H1 (cell line): ENCODE measurements around the gene LTB4R. TPM values are rescaled to one million over a fixed set of nuclear protein-coding genes. Genes with fewer than 3 reads are reported as not detected.
A peak's percentile ranks its signal among the peaks of the same experiment; 100 is the strongest.

Experiments
- CTCF ChIA-PET: fragments of 300-600 bp; sonication (Branson Sonifier 250); formaldehyde crosslinking; loops from one replicate; lab custom pipeline; 2021; ENCODE audit not compliant: partially characterized antibody; lab: Charles Lee
- POLR2A ChIA-PET: fragments of 300-600 bp; sonication (Branson Sonifier 250); formaldehyde crosslinking; loops from one replicate; lab custom pipeline; 2021; ENCODE audit warnings: inconsistent platforms; ENCODE audit not compliant: partially characterized antibody; lab: Charles Lee
- DNase-seq, 2 experiments: peaks; one replicate each; pipeline versions ENCODE4 v3.0.0 to v3.0.0-alpha.2; 2010 to 2022; ENCODE audit warnings: low spot score in 2 of 2, low read depth in 1 of 2, mixed read lengths in 1 of 2
- FAIRE-seq: peaks from 2 replicates; lab custom pipeline; 2011; peaks lifted over from hg19 to GRCh38; lab: Jason Lieb, UNC
- H2AFZ ChIP-seq: 2 replicates; pipeline ENCODE4 v1.8.1; 2012; ENCODE audit warnings: low read length, inconsistent platforms
- H2AK5ac ChIP-seq: 2 replicates; pipeline ENCODE4 v1.6.1; 2013; ENCODE audit warnings: low read depth, low read length
- H2BK120ac ChIP-seq: replicated peaks from 2 replicates; pipeline ENCODE3; 2013; ENCODE audit warnings: low read depth, low read length, inconsistent platforms
- H2BK12ac ChIP-seq: 2 replicates; pipeline ENCODE4 v1.6.1; 2013; ENCODE audit warnings: low read depth, low read length
- H2BK15ac ChIP-seq: 2 replicates; pipeline ENCODE4 v1.6.1; 2013; ENCODE audit warnings: low read length
- H2BK20ac ChIP-seq: 2 replicates; pipeline ENCODE4 v1.6.1; 2013; ENCODE audit warnings: low read length
- H2BK5ac ChIP-seq: 2 replicates; pipeline ENCODE4 v1.6.1; 2013; ENCODE audit warnings: low read depth, low read length
- H3K14ac ChIP-seq: 2 replicates; pipeline ENCODE4 v1.6.1; 2013; ENCODE audit warnings: inconsistent platforms; ENCODE audit not compliant: insufficient read length
- H3K18ac ChIP-seq: 2 replicates; pipeline ENCODE4 v1.6.1; 2013; ENCODE audit warnings: low read length; ENCODE audit errors: extremely low read depth
- H3K23ac ChIP-seq: 2 replicates; pipeline ENCODE4 v1.6.1; 2013; ENCODE audit warnings: inconsistent platforms; ENCODE audit not compliant: insufficient read length
- H3K23me2 ChIP-seq: 2 replicates; pipeline ENCODE4 v1.6.1; 2013; ENCODE audit warnings: low read depth, low read length
- H3K27ac ChIP-seq: 2 replicates; pipeline ENCODE4 v1.6.1; 2011; ENCODE audit warnings: low read depth, low read length, inconsistent platforms
- H3K27me3 ChIP-seq, 4 experiments: replicated peaks in 1 of 4; 1 replicate in 1 of 4; 2 replicates in 3 of 4; pipeline versions ENCODE4 v1.6.1 to v1.8.1; 2011 to 2013; ENCODE audit warnings: low read length in 3 of 4, mild to moderate bottlenecking in 3 of 4, inconsistent platforms in 2 of 4, mixed read lengths in 2 of 4, moderate library complexity in 1 of 4; ENCODE audit not compliant: control insufficient read depth in 3 of 4, insufficient read depth in 3 of 4; ENCODE audit errors: extremely low read depth in 1 of 4
- H3K36me3 ChIP-seq, 4 experiments: 2 replicates each; pipeline versions ENCODE4 v1.6.1 to v1.8.1; 2011 to 2013; ENCODE audit warnings: mild to moderate bottlenecking in 4 of 4, low read length in 3 of 4, moderate library complexity in 2 of 4, control low read depth in 1 of 4, inconsistent platforms in 1 of 4; ENCODE audit not compliant: insufficient read depth in 4 of 4, control insufficient read depth in 2 of 4
- H3K4ac ChIP-seq: replicated peaks from 2 replicates; pipeline ENCODE3; 2013; ENCODE audit warnings: low read length, low read depth, mixed read lengths, inconsistent platforms; ENCODE audit not compliant: insufficient read length
- H3K4me1 ChIP-seq, 4 experiments: replicated peaks in 1 of 4; 1 replicate in 1 of 4; 2 replicates in 3 of 4; pipeline versions ENCODE4 v1.6.1 to v1.8.1; 2011 to 2013; ENCODE audit warnings: low read length in 3 of 4, inconsistent platforms in 2 of 4, mixed read lengths in 1 of 4; ENCODE audit not compliant: insufficient read depth in 4 of 4, control insufficient read depth in 3 of 4
- H3K4me2 ChIP-seq, 2 experiments: 2 replicates each; pipeline versions ENCODE4 v1.6.1 to v1.8.1; 2011 to 2013; ENCODE audit warnings: low read depth in 2 of 2, low read length in 2 of 2, control low read depth in 1 of 2, inconsistent platforms in 1 of 2, mild to moderate bottlenecking in 1 of 2; ENCODE audit not compliant: insufficient read depth in 1 of 2
- H3K4me3 ChIP-seq, 4 experiments: fragments of 200-600, 300-600 bp in 1 of 4; sonication (generic), shearing (Covaris generic), sonication (Bioruptor Twin) in 1 of 4; 2 replicates each; pipeline versions ENCODE4 v1.5.1 to v1.8.1; 2011 to 2016; ENCODE audit warnings: low read length in 4 of 4, low read depth in 3 of 4, control low read depth in 2 of 4, inconsistent platforms in 2 of 4, mild to moderate bottlenecking in 2 of 4, mixed read lengths in 1 of 4, moderate library complexity in 1 of 4; ENCODE audit not compliant: insufficient read depth in 2 of 4; ENCODE audit errors: extremely low read depth in 1 of 4
- H3K56ac ChIP-seq: replicated peaks from 2 replicates; pipeline ENCODE3; 2013; ENCODE audit warnings: low read depth, mild to moderate bottlenecking, mixed read lengths, low read length, inconsistent platforms; ENCODE audit not compliant: insufficient read length
- H3K79me1 ChIP-seq: 2 replicates; pipeline ENCODE4 v1.6.1; 2013; ENCODE audit warnings: low read depth, low read length, control low read depth
- H3K79me2 ChIP-seq, 2 experiments: 2 replicates each; pipeline versions ENCODE4 v1.6.1 to v1.8.1; 2012 to 2013; ENCODE audit warnings: low read length in 2 of 2, mild to moderate bottlenecking in 2 of 2, inconsistent platforms in 1 of 2; ENCODE audit not compliant: insufficient read depth in 2 of 2, control insufficient read depth in 1 of 2
- H3K9ac ChIP-seq, 4 experiments: replicated peaks in 1 of 4; 1 replicate in 1 of 4; 2 replicates in 3 of 4; pipeline versions ENCODE4 v1.6.1 to v1.8.1; 2011 to 2013; ENCODE audit warnings: low read depth in 3 of 4, low read length in 3 of 4, control low read depth in 2 of 4, mild to moderate bottlenecking in 2 of 4, moderate library complexity in 2 of 4, inconsistent platforms in 1 of 4; ENCODE audit errors: extremely low read depth in 1 of 4
- H3K9me3 ChIP-seq, 2 experiments: 2 replicates each; pipeline versions ENCODE4 v1.6.1 to v1.8.1; 2012 to 2013; ENCODE audit warnings: mild to moderate bottlenecking in 2 of 2, moderate library complexity in 2 of 2, control low read depth in 1 of 2, inconsistent platforms in 1 of 2, low read depth in 1 of 2, low read length in 1 of 2, mixed read lengths in 1 of 2; ENCODE audit not compliant: insufficient read depth in 2 of 2
- H4K20me1 ChIP-seq, 2 experiments: replicated peaks in 1 of 2; 2 replicates each; pipeline versions ENCODE3 to v1.8.1; 2011 to 2013; ENCODE audit warnings: inconsistent platforms in 2 of 2, low read length in 2 of 2, mild to moderate bottlenecking in 1 of 2; ENCODE audit not compliant: insufficient read depth in 2 of 2, control insufficient read depth in 1 of 2
- H4K5ac ChIP-seq: 2 replicates; pipeline ENCODE4 v1.6.1; 2013; ENCODE audit warnings: low read length, low read depth, mixed read lengths, inconsistent platforms; ENCODE audit not compliant: insufficient read length
- H4K8ac ChIP-seq: 2 replicates; pipeline ENCODE4 v1.8.0; 2013; ENCODE audit warnings: mild to moderate bottlenecking, moderate library complexity, low read length, inconsistent platforms; ENCODE audit not compliant: insufficient read depth; ENCODE audit errors: extremely low read depth
- H4K91ac ChIP-seq: replicated peaks from 2 replicates; pipeline ENCODE3; 2013; ENCODE audit warnings: low read length, mixed read lengths, inconsistent platforms; ENCODE audit not compliant: insufficient read length
- CTCF ChIP-seq, 3 experiments: IDR thresholded peaks; 1 replicate in 2 of 3; 2 replicates in 1 of 3; pipeline versions ENCODE4 v1.5.1 to v1.6.1; 2011; ENCODE audit warnings: low read length in 3 of 3, mild to moderate bottlenecking in 3 of 3, inconsistent platforms in 2 of 3, low read depth in 1 of 3, moderate library complexity in 1 of 3; ENCODE audit not compliant: insufficient read depth in 1 of 3; ENCODE audit errors: control extremely low read depth in 1 of 3
- RAD21 ChIP-seq, 2 experiments: IDR thresholded peaks in 1 of 2; conservative IDR thresholded peaks in 1 of 2; 2 replicates each; pipeline ENCODE4 v1.6.1; 2011; ENCODE audit warnings: low read depth in 2 of 2, low read length in 2 of 2, improper control_type of control experiment in 1 of 2, inconsistent platforms in 1 of 2, mild to moderate bottlenecking in 1 of 2, moderate library complexity in 1 of 2
- SIX5 ChIP-seq: IDR thresholded peaks from 2 replicates; pipeline ENCODE4 v1.6.1; 2011; ENCODE audit warnings: mild to moderate bottlenecking, low read depth, low read length
- WGBS, 2 experiments: shearing (Covaris generic) in 1 of 2; methylation state at CpG; one replicate each; pipeline versions ENCODE4 v1.1.6 to v1.1.7; 2013 to 2015; ENCODE audit warnings: low lambda C conversion rate in 2 of 2, mixed read lengths in 2 of 2, inconsistent platforms in 1 of 2, low coverage in 1 of 2, missing lambda C conversion rate in 1 of 2; ENCODE audit not compliant: insufficient replicate concordance in 2 of 2, insufficient coverage in 1 of 2, insufficient read length in 1 of 2; ENCODE audit errors: extremely low coverage in 1 of 2, missing lambda C conversion rate in 1 of 2; 5-methylcytosine and 5-hydroxymethylcytosine counted together
- polyA plus RNA-seq, 7 experiments: library from polyadenylated mRNA; depleted of rRNA in 3 of 7; stranded (reverse) in 5 of 7; unstranded in 2 of 7; fragments of >200 nt in 5 of 7; fragments of 200-250 nt in 2 of 7; gene quantifications; 1 replicate in 5 of 7; 2 replicates in 1 of 7; 4 replicates in 1 of 7; pipeline versions ENCODE4 v1.2.1 to v1.2.3, GENCODE V29; 2011 to 2013; ENCODE audit warnings: missing spikeins in 2 of 7, mixed read lengths in 2 of 7
- total RNA-seq: library from RNA; stranded (reverse); fragmentation: NEBNext Ultra II Directional; extraction: Animal tissue kit (Norgen Biotek cat#: 25700); gene quantifications from 2 replicates; pipeline ENCODE4 v1.2.1, GENCODE V29; 2021

The LTB4R gene
- total and polyA plus RNA-seq, 2 of the 8 experiments (the other 6 are each of a cell fraction or from before 2014, with no cell fraction given) = 4.1 to 6.7 TPM

GRCh38 chr14:24351517-24351916 is 40.2 kb downstream of the LTB4R start:
- Histone ChIP-seq H3K4ac (no peak overlapping the region), H3K9me3 (no peaks in the 10 kb centered on the region), H4K20me1 (peaks cover 0 to 2% of the 10 kb centered on the region in 2 experiments), H3K14ac (no peak overlapping the region), H3K27ac (no peak overlapping the region), H3K56ac (no peak overlapping the region), H3K9ac (no peak overlapping the region), H2BK20ac (no peak overlapping the region), H3K18ac (no peak overlapping the region; the same call in 1 of the 2 replicates), H3K23ac (no peak overlapping the region), H2AFZ (no peak overlapping the region), H3K79me2 (no peaks in the 10 kb centered on the region), H2BK5ac (no peak overlapping the region), H2BK15ac (no peak overlapping the region), H2AK5ac (no peak overlapping the region), H3K27me3 (peaks cover 0 to 11% (median 9%) of the 10 kb centered on the region in 4 experiments; a peak in 5 of 7 replicates), H4K8ac (no peak overlapping the region), H3K4me1 (no peaks in the 10 kb centered on the region), H3K23me2 (0 out of 2 replicates have a peak, but pooled peaks cover 2% of the 10 kb centered on the region), H3K4me3 (no peak overlapping the region), H3K36me3 (no peaks in the 10 kb centered on the region), H2BK120ac (no peak overlapping the region), H4K91ac (no peak overlapping the region), H2BK12ac (no peak overlapping the region), H4K5ac (no peak overlapping the region), H3K4me2 (no peak overlapping the region), H3K79me1 (no peaks in the 10 kb centered on the region)
- TF ChIP-seq SIX5 = no peak
- TF ChIP-seq RAD21 (IDR thresholded peaks at IDR 0.05 in 1 of 2, conservative IDR thresholded peaks at IDR 0.05 in 1 of 2; ENCODE audit: low read depth in 2 of 2, low read length in 2 of 2) = 0 out of 4 replicates have a peak, but pooled peaks of 1 of the 2 experiments have one; percentile 2
- 0 out of 4 replicates have a peak, but pooled peaks of 1 of the 3 experiments have one; percentile 4 for TF ChIP-seq CTCF (IDR thresholded peaks at IDR 0.05; ENCODE audit: control extremely low read depth in 1 of 3, insufficient read depth in 1 of 3, low read depth in 1 of 3, low read length in 3 of 3)
- FAIRE-seq (no peak), DNase-seq (no peak)
- WGBS, 2 experiments = 35% methylated on average over 4 of the region's 4 CpGs; no CpG with 5 or more reads in 1 of the 2 experiments
- CTCF ChIA-PET = interaction anchor here (0.8 to 3.7 kb wide), 16 partner anchors 9 to 85 kb away, joined by 3 to 27 read pairs (median 4); partner anchors contain the start of genes CIDEB, NFATC4 and RIPK3
- POLR2A ChIA-PET = interaction anchor here (0.7 to 1.4 kb wide), 4 partner anchors 12 to 79 kb away, joined by 3 to 5 read pairs (median 3); no protein-coding TSS in a partner anchor
